ENCODE results near the gene UNCX.
"Not testable (repeated sequence)": the region's sequence is repeated elsewhere in the genome, so short reads cannot be mapped to it uniquely, and the experiment has no call there.

The UNCX gene

GRCh38 chr7:1278543-1278942 is 45.9 kb downstream of the UNCX start:
- DNase-seq (ENCODE audit: low spot score), result no peak

GRCh38 chr7:1279041-1279440 is 46.4 kb downstream of the UNCX start:
- DNase-seq (ENCODE audit: low spot score), result no peak

- DNase-seq (ENCODE audit: low spot score), result not testable (repeated sequence)
These were observed 47.2 kb downstream of the UNCX start for GRCh38 chr7:1279895-1280294.

GRCh38 chr7:1281068-1281467 is 48.4 kb downstream of the UNCX start:
- no peak for DNase-seq (ENCODE audit: low spot score)

GRCh38 chr7:1282679-1283078 is 50.0 kb downstream of the UNCX start:
- no peak for DNase-seq (ENCODE audit: low spot score)

DNA sequence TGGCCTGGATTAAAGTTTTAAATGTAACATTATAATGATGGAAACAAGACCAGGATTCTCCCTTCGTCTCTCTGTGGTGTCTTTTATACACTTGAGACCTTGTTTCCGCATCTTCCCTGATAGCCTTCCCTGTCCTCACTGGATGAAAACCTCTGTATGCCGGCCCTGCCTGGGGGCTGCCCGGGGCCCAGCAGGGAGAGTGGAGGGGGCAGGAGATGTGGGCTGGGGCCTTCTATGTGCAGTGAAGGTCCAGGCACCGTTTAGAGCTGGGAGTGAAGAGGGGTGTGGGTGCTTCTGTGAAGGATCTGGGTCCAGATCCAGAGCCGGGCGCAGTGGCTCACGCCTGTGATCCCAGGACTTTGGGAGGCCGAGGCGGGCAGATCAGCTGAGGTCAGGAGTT is 50.7 kb downstream of the UNCX start:
- DNase-seq (ENCODE audit: low spot score), result no peak

DNA sequence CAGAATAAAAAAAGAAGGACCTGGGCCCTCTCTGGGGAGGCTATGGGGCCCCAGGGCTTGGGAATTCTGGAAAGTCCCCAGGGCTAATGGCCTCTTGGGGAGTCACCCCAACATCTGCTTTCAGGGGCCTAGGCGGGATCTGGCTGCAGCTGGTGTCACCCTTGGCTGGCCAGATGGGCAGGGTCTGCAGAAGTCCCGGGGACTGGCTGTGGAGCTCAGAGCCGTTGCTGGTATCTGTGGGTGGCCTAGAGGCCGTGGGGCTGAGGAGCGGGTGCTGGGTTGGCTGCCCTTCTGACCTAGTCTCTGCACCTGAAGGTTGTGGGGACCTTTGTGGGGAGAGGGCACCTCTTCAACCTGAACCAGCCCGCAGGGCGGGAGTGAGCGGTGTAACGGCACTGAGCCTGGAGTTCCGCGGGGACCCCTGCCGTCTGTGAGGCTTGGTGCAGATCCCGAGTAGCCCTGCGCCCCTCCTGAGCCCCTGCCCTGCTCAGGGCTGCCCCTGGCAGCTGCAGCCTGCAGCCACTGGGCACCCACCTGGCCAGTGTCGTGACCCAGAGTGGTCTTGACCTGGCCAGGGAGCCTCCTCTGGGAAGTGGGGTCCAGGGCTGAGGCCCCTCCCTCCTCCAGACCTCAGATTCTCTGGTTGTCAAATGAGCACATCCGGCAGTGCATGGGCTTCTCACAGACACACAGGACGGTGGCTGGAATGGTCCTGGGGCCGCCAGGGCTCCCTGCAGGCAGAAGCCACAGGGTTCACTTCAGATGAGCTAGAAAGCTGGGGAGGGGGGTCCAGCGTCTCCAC is 51.5 kb downstream of the UNCX start:
- no peak for DNase-seq (ENCODE audit: low spot score)

DNA sequence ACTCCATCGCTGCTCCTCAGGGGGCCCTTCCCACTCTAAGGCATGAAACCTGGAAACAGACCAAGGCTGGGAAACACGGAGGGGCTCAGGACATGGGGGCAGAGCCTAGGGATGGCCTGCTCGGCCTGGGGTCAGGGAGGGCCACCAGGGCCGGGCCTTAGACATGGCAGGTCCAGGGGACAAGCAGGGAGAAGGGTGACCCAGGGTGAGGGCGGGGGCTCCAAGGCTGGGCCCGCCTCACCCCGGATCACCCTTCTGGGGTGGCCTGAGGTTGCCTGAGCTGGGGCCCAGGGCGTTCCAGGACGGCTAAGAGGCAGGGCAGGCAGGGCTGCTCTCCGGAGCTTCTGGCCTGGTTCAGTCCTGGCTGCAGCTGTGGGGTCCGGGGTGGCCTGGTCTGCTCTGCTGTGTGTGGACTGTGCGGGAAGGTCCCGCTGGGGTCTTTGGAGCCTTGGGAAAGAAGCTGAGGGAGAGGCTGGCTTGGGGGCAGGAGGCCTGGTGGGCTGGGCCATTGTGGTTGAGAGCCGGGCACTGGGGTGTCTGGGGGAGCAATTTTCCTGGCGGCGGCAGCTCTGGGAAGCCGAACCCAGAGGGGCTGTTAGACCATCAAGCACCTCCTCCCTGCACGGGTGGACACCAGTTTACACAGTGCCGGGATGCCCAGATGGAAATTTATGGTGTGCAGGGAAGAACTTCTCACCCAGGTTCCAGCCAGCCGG is 52.2 kb downstream of the UNCX start:
- no peak for DNase-seq (ENCODE audit: low spot score)

DNA sequence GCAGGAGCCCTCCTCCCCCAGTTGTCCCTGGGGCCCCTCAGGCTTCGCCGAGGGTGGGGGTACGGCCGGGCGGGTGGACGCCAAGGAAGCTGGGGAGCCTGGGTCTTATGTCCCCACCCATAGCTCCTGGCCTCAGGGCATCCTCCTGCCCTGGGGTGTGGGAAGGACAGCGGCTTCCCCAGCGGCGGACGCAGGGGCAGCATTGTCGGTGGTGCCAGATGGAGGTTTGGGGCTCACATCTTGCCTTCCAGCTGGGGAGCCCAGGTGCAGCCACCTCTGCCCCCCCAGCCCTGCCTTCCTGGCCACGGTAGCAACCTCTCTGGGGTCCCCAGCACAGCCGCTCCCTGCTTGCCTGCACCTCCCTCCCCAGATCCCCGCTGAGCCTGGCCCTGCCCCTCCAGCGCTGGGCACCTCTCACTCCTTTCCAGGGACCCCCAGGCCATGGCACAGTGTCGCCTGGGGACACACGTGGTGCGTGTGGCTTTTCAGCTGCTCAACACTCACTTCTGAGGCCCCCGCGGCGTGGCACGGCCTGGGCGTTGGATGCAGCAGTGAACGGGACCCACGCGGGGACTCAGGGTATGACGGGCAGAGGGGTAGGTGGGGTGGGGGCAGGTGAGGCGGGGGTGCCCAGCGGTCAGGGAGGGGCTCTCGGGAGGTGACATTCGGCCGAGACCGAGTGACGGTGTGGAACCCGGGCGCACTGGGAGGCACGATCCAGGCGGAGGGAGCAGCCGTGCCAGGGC is 53.1 kb downstream of the UNCX start:
- DNase-seq (ENCODE audit: low spot score), result no peak

Data from AG20443 (cell line).